ENCODE data around the gene CDYL. TPM values are rescaled to one million over a fixed set of nuclear protein-coding genes. Genes with fewer than 3 reads are reported as not detected.

CDYL gene
- total and polyA plus RNA-seq, 4 donors = 3.3 to 25.4 (median 11.0) TPM

- H3K27me3 ChIP-seq (ENCODE audit: control insufficient read depth in 4 of 4, insufficient read depth in 4 of 4, low read length in 3 of 4) = no peaks in the 10 kb centered on the region
- H3K36me3 ChIP-seq (ENCODE audit: control insufficient read depth in 4 of 4, insufficient read depth in 3 of 4, low read depth in 1 of 4, low read length in 3 of 4) = peaks cover 1 to 10% (median 6%) of the 10 kb centered on the region in 4 donors
- no peaks in the 10 kb centered on the region for H3K9me3 ChIP-seq (ENCODE audit: control insufficient read depth in 4 of 4, low read length in 3 of 4)
- H3K27ac ChIP-seq (ENCODE audit: low read depth in 1 of 2, low read length in 2 of 2) = no peak overlapping the region
- no peak for DNase-seq (ENCODE audit: low spot score)
- H3K4me1 ChIP-seq (ENCODE audit: control insufficient read depth in 4 of 4, insufficient read depth in 4 of 4, low read length in 3 of 4) = no peaks in the 10 kb centered on the region
- 92% methylated on average over 14 of the region's 14 CpGs for WGBS
- no peak overlapping the region for H3K9ac ChIP-seq (ENCODE audit: low read depth in 1 of 2, low read length in 2 of 2)
- H3K4me3 ChIP-seq (ENCODE audit: low read depth in 1 of 3, low read length in 3 of 3) = no peak overlapping the region
- TF ChIP-seq ATF3 (IDR thresholded peaks at IDR 0.05) (no peak), HNF4A (conservative IDR thresholded peaks at IDR 0.05) (no peak), FOXA2 (IDR thresholded peaks at IDR 0.05) (no peak), JUND (IDR thresholded peaks at IDR 0.05) (no peak), EGR1 (IDR thresholded peaks at IDR 0.05; ENCODE audit: low read depth in 2 of 2) (no peak), GABPA (IDR thresholded peaks at IDR 0.05 in 1 of 2, conservative IDR thresholded peaks at IDR 0.05 in 1 of 2) (no peak), FOXA1 (IDR thresholded peaks at IDR 0.05) (no peak), RXRA (IDR thresholded peaks at IDR 0.05) (no peak), YY1 (IDR thresholded peaks at IDR 0.05) (no peak), NR2F2 (IDR thresholded peaks at IDR 0.05) (no peak), HNF4G (IDR thresholded peaks at IDR 0.05) (no peak), SP1 (IDR thresholded peaks at IDR 0.05) (no peak), TAF1 (conservative IDR thresholded peaks at IDR 0.05) (no peak), RAD21 (IDR thresholded peaks at IDR 0.05) (no peak)
- TF ChIP-seq, protein P1, sequence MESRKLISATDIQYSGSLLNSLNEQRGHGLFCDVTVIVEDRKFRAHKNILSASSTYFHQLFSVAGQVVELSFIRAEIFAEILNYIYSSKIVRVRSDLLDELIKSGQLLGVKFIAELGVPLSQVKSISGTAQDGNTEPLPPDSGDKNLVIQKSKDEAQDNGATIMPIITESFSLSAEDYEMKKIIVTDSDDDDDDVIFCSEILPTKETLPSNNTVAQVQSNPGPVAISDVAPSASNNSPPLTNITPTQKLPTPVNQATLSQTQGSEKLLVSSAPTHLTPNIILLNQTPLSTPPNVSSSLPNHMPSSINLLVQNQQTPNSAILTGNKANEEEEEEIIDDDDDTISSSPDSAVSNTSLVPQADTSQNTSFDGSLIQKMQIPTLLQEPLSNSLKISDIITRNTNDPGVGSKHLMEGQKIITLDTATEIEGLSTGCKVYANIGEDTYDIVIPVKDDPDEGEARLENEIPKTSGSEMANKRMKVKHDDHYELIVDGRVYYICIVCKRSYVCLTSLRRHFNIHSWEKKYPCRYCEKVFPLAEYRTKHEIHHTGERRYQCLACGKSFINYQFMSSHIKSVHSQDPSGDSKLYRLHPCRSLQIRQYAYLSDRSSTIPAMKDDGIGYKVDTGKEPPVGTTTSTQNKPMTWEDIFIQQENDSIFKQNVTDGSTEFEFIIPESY (IDR thresholded peaks at IDR 0.05) = no peak
- TF ChIP-seq, protein P2, sequence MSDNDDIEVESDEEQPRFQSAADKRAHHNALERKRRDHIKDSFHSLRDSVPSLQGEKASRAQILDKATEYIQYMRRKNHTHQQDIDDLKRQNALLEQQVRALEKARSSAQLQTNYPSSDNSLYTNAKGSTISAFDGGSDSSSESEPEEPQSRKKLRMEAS (IDR thresholded peaks at IDR 0.05) = no peak
Measured at GRCh38 chr6:4950836-4951533, 174.8 kb downstream of the CDYL start.

- Histone ChIP-seq H3K4me1 (ENCODE audit: control insufficient read depth in 4 of 4, insufficient read depth in 4 of 4, low read length in 3 of 4) (no peaks in the 10 kb centered on the region), H3K36me3 (ENCODE audit: control insufficient read depth in 4 of 4, insufficient read depth in 3 of 4, low read depth in 1 of 4, low read length in 3 of 4) (peaks cover 1 to 11% (median 5%) of the 10 kb centered on the region in 4 donors), H3K9ac (ENCODE audit: low read depth in 1 of 2, low read length in 2 of 2) (no peak overlapping the region), H3K27ac (ENCODE audit: low read depth in 1 of 2, low read length in 2 of 2) (no peak overlapping the region), H3K27me3 (ENCODE audit: control insufficient read depth in 4 of 4, insufficient read depth in 4 of 4, low read length in 3 of 4) (no peaks in the 10 kb centered on the region), H3K9me3 (ENCODE audit: control insufficient read depth in 4 of 4, low read length in 3 of 4) (no peaks in the 10 kb centered on the region), H3K4me3 (ENCODE audit: low read depth in 1 of 3, low read length in 3 of 3) (no peak overlapping the region)
- TF ChIP-seq HNF4G (IDR thresholded peaks at IDR 0.05) (no peak), YY1 (IDR thresholded peaks at IDR 0.05) (no peak), HNF4A (conservative IDR thresholded peaks at IDR 0.05) (no peak), GABPA (IDR thresholded peaks at IDR 0.05 in 1 of 2, conservative IDR thresholded peaks at IDR 0.05 in 1 of 2) (no peak), TAF1 (conservative IDR thresholded peaks at IDR 0.05) (no peak), RAD21 (IDR thresholded peaks at IDR 0.05) (no peak)
- TF ChIP-seq, protein P1 (IDR thresholded peaks at IDR 0.05) = no peak
- TF ChIP-seq, protein P3, sequence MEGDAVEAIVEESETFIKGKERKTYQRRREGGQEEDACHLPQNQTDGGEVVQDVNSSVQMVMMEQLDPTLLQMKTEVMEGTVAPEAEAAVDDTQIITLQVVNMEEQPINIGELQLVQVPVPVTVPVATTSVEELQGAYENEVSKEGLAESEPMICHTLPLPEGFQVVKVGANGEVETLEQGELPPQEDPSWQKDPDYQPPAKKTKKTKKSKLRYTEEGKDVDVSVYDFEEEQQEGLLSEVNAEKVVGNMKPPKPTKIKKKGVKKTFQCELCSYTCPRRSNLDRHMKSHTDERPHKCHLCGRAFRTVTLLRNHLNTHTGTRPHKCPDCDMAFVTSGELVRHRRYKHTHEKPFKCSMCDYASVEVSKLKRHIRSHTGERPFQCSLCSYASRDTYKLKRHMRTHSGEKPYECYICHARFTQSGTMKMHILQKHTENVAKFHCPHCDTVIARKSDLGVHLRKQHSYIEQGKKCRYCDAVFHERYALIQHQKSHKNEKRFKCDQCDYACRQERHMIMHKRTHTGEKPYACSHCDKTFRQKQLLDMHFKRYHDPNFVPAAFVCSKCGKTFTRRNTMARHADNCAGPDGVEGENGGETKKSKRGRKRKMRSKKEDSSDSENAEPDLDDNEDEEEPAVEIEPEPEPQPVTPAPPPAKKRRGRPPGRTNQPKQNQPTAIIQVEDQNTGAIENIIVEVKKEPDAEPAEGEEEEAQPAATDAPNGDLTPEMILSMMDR (IDR thresholded peaks at IDR 0.05; ENCODE audit: low read depth, low read length, missing input control) = no peak
- no peak for DNase-seq (ENCODE audit: low spot score)
- 97% methylated on average over 12 of the region's 12 CpGs for WGBS
Measured at GRCh38 chr6:4953440-4953839, 177.2 kb downstream of the CDYL start.

Measured in liver (tissue), 9 donors.